Uterus (tissue), 2 donors: ENCODE results near the gene RGS6.

Experiments
- POLR2A ChIP-seq, 2 donors: fragments of 450-650 bp; IDR thresholded peaks; one replicate each; pipeline ENCODE4 v1.6.1; 2016; ENCODE audit warnings: antibody characterized with exemption in 2 of 2, mild to moderate bottlenecking in 1 of 2, moderate library complexity in 1 of 2
- TF ChIP-seq, protein P1 (sequence below), 4 experiments: fragments of 200-600 bp in 2 of 4; fragments of 450-650 bp in 2 of 4; sonication (generic) in 2 of 4; IDR thresholded peaks; one replicate each; pipeline ENCODE4 v1.5.1; 2016 to 2019; ENCODE audit warnings: antibody characterized with exemption in 4 of 4, mild to moderate bottlenecking in 2 of 4, moderate library complexity in 1 of 4

DNA sequence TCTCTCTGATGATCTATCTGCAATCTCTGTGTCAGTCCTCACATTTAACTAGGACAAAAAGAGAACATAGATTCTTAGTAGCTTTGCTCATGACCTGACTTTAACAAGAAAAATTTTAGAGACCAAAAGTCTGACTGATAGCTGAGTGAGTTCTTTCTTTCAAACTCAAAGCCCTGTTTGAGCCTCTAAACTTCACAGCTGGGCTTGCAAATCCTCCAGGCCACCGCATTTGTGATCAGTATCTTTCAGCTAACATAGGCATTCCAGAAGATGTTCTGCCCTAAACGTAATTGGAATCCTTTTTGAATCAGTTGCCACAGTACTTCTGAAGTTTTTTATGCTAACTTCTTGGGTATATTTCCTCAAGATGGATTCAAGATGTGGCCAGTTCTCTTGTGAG lies 502.6 kb downstream of the RGS6 start:
- no peak for TF ChIP-seq POLR2A (IDR thresholded peaks at IDR 0.05)
- TF ChIP-seq, protein P1, sequence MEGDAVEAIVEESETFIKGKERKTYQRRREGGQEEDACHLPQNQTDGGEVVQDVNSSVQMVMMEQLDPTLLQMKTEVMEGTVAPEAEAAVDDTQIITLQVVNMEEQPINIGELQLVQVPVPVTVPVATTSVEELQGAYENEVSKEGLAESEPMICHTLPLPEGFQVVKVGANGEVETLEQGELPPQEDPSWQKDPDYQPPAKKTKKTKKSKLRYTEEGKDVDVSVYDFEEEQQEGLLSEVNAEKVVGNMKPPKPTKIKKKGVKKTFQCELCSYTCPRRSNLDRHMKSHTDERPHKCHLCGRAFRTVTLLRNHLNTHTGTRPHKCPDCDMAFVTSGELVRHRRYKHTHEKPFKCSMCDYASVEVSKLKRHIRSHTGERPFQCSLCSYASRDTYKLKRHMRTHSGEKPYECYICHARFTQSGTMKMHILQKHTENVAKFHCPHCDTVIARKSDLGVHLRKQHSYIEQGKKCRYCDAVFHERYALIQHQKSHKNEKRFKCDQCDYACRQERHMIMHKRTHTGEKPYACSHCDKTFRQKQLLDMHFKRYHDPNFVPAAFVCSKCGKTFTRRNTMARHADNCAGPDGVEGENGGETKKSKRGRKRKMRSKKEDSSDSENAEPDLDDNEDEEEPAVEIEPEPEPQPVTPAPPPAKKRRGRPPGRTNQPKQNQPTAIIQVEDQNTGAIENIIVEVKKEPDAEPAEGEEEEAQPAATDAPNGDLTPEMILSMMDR (IDR thresholded peaks at IDR 0.05), result no peak
